Lung (tissue), 12 donors: ENCODE results near the gene LCLAT1. TPM values are rescaled to one million over a fixed set of nuclear protein-coding genes. Genes with fewer than 3 reads are reported as not detected.
"Not testable (repeated sequence)": the region's sequence is repeated elsewhere in the genome, so short reads cannot be mapped to it uniquely, and the experiment has no call there.

ENCODE experiments used
- ATAC-seq: fragments of 200-7000 bp; cut with Tn5 transposase; one replicate; pipeline ENCODE4 v1.9.1; 2020; ENCODE audit warnings: moderate number of reproducible peaks; ENCODE audit not compliant: insufficient read depth, low FRiP score
- DNase-seq, 3 donors: peaks; one replicate each; pipeline ENCODE4 v3.0.0-alpha.2; 2013 to 2017
- H3K27ac ChIP-seq, 2 donors: one replicate each; pipeline ENCODE4 v1.5.1; 2013; ENCODE audit warnings: mild to moderate bottlenecking in 2 of 2, moderate library complexity in 2 of 2, control low read depth in 1 of 2, inconsistent platforms in 1 of 2, low read depth in 1 of 2, low read length in 1 of 2
- H3K27me3 ChIP-seq, 3 donors: one replicate each; pipeline ENCODE4 v1.5.1; 2013; ENCODE audit warnings: low read length in 2 of 3; ENCODE audit not compliant: control insufficient read depth in 3 of 3, insufficient read depth in 3 of 3
- H3K36me3 ChIP-seq, 4 donors: one replicate each; pipeline ENCODE4 v1.5.1; 2013; ENCODE audit warnings: low read length in 4 of 4, mild to moderate bottlenecking in 1 of 4, moderate library complexity in 1 of 4; ENCODE audit not compliant: control insufficient read depth in 4 of 4, insufficient read depth in 4 of 4
- H3K4me1 ChIP-seq, 5 donors: one replicate each; pipeline ENCODE4 v1.5.1; 2013; ENCODE audit warnings: low read length in 5 of 5, mild to moderate bottlenecking in 2 of 5, moderate library complexity in 1 of 5; ENCODE audit not compliant: control insufficient read depth in 5 of 5, insufficient read depth in 5 of 5
- H3K4me3 ChIP-seq: one replicate; pipeline ENCODE4 v1.5.1; 2013; ENCODE audit warnings: mild to moderate bottlenecking, control low read depth, moderate library complexity
- H3K9ac ChIP-seq, 2 donors: one replicate each; pipeline ENCODE4 v1.5.1; 2013; ENCODE audit warnings: low read length in 2 of 2, control low read depth in 1 of 2; ENCODE audit not compliant: insufficient read depth in 1 of 2
- H3K9me3 ChIP-seq, 4 donors: one replicate each; pipeline ENCODE4 v1.5.1; 2013; ENCODE audit warnings: low read length in 3 of 4, mild to moderate bottlenecking in 1 of 4, moderate library complexity in 1 of 4; ENCODE audit not compliant: control insufficient read depth in 4 of 4, insufficient read depth in 3 of 4
- WGBS, 2 donors: extraction: QIAGEN DNeasy Blood & Tissue Kit; methylation state at CpG; one replicate each; pipeline ENCODE4 v1.1.7; 2013; 5-methylcytosine and 5-hydroxymethylcytosine counted together
- polyA plus RNA-seq, 2 donors: library from polyadenylated mRNA; stranded (reverse); fragments of 200-250 nt; gene quantifications; one replicate each; pipeline ENCODE4 v1.2.1, GENCODE V29; 2013
- total RNA-seq, 2 donors: library from RNA; depleted of rRNA in 1 of 2; stranded (reverse); fragments of >200 nt in 1 of 2; gene quantifications; one replicate each; pipeline ENCODE4 v1.2.1, GENCODE V29; 2014 to 2021
- TF ChIP-seq, protein P1 (sequence below): IDR thresholded peaks from 2 replicates; pipeline ENCODE4 v1.5.1; 2012; ENCODE audit warnings: mild to moderate bottlenecking; ENCODE audit errors: control extremely low read depth, extremely low read depth
- donor health status: control.
- donor health status: control.
- donor health status: Bipolar disorder and iron deficiency.
- donor health status: healthy.
- donor health status: DM: yes; HTN: yes; CAD: no.

Gene LCLAT1
- total and polyA plus RNA-seq, 4 donors: 2.4 to 24.2 (median 10.8) TPM

DNA sequence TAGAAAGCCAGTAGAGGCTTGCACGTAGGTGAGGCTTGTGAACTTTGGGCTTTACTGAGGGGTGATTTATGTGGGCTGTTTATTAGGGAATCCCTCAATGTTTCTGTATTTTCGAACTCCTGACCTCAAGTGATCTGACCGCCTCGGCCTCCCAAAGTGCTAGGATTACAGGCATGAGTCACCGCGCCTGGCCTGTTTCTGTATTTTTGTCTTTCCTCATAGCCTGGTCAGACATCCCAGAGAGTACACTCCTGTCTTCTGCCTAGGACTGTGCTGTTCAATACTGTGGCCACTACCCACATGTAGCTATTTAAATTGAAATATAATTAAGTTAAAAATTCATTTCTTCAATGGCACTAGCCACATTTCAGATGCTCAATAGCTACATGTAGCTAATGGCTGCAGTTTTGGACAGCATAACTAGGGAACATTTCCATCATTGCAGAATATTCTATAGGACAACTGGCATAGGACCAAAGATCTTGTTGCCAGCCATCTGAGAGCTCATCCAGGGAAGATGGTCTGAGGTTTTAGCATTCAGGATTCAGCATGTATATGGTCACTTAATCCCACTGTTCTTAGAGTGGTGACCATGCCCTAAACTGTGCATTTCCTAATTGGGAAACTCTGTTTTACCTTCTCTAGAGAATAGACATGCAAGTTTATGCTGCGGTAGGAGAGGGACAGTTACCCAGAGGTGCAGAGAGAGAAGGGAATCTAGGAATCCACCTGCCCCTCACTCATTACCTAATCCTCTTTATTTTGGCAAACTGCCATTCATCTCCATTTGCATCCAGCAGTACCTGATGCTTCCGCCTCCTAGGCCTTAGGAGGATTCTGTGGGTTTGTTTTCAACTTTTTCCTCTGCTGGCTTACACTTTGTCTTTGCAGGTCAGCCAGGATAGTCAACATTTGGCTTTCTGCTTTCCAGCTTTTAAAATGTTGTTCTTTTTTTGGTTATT is 64.4 kb downstream of the LCLAT1 start:
- ATAC-seq (no peak), DNase-seq (no peak)
- H3K27me3 ChIP-seq: no peaks in the 10 kb centered on the region
- H3K4me3 ChIP-seq: no peak overlapping the region
- 64 to 78% methylated on average over 8 of the region's 8 CpGs for WGBS, 2 donors
- H3K9ac ChIP-seq: no peak overlapping the region
- H3K36me3 ChIP-seq: no peaks in the 10 kb centered on the region
- peaks cover 0 to 2% (median 0%) of the 10 kb centered on the region in 4 donors for H3K9me3 ChIP-seq
- TF ChIP-seq, protein P1, sequence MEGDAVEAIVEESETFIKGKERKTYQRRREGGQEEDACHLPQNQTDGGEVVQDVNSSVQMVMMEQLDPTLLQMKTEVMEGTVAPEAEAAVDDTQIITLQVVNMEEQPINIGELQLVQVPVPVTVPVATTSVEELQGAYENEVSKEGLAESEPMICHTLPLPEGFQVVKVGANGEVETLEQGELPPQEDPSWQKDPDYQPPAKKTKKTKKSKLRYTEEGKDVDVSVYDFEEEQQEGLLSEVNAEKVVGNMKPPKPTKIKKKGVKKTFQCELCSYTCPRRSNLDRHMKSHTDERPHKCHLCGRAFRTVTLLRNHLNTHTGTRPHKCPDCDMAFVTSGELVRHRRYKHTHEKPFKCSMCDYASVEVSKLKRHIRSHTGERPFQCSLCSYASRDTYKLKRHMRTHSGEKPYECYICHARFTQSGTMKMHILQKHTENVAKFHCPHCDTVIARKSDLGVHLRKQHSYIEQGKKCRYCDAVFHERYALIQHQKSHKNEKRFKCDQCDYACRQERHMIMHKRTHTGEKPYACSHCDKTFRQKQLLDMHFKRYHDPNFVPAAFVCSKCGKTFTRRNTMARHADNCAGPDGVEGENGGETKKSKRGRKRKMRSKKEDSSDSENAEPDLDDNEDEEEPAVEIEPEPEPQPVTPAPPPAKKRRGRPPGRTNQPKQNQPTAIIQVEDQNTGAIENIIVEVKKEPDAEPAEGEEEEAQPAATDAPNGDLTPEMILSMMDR: no peak
- H3K27ac ChIP-seq: peak overlapping the region in 1 of 2 donors; percentile 85
- peaks cover 1 to 48% (median 18%) of the 10 kb centered on the region in 5 donors for H3K4me1 ChIP-seq

DNA sequence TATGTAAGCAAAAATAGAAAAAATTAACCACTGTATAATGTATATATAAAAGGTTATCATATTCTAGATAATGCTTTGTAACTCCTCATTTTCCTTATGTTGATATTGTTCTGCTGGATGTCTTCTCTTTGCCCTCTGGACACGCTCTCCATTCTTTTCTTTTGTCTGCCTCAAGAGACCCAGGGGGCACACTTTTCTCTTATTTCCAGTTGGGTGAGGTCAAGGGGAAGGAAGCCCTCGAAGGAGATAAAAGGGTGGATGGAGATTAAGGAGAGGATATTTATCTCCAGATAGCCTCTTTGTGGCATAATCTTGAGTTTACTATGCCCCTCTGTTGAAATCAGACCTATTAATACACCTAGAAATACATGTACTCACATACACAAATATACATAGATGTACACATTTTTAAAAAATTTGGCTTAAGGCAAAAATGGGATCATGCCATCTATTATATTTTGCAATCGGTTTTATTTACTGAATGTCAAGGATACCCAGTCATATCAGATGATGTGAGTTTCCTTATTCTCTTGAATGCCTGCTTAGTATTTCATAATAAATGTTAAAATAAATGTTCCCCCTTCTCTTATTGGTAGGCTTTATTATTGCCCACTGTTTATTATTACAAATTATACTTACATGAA is 65.3 kb downstream of the LCLAT1 start:
- no peak overlapping the region for H3K4me3 ChIP-seq
- 73 to 88% methylated on average over 3 of the region's 3 CpGs for WGBS, 2 donors
- H3K9ac ChIP-seq: no peak overlapping the region
- no peaks in the 10 kb centered on the region for H3K27me3 ChIP-seq
- TF ChIP-seq, protein P1: no peak
- DNase-seq: no peak
- H3K9me3 ChIP-seq: peaks cover 0 to 2% (median 0%) of the 10 kb centered on the region in 4 donors
- H3K27ac ChIP-seq: peak overlapping the region in 1 of 2 donors; percentile 17
- ATAC-seq: no peak
- H3K4me1 ChIP-seq: peaks cover 1 to 43% (median 16%) of the 10 kb centered on the region in 5 donors
- no peaks in the 10 kb centered on the region for H3K36me3 ChIP-seq

DNA sequence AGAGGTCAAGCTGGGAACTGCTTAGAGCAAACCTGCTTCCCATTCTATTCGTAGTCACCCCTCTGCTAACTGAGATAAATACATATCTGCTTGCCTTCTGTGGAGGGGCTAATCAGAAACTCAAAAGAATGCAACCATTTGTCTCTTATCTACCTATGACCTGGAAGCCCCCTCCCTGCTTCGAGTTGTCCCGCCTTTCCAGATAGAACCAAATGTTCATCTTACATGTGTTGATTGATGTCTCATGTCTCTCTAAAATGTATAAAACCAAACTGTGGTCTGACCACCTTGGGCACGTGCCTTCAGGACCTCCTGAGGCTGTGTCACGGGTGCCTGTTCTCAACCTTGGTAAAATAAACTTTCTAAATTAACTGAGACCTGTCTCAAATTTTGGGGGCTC is 66.6 kb downstream of the LCLAT1 start:
- Histone ChIP-seq H3K4me1 (peaks cover 1 to 43% (median 16%) of the 10 kb centered on the region in 5 donors), H3K27ac (peak overlapping the region in 1 of 2 donors; percentile 83)
- ATAC-seq, H3K9ac ChIP-seq, H3K9me3 ChIP-seq, H3K36me3 ChIP-seq, H3K4me3 ChIP-seq, DNase-seq, H3K27me3 ChIP-seq: not testable (repeated sequence)
- WGBS, 2 donors: 71 to 75% methylated on average over 5 of the region's 5 CpGs
